ENCODE results near the gene MATN3. TPM values are rescaled to one million over a fixed set of nuclear protein-coding genes. Genes with fewer than 3 reads are reported as not detected.

Gene MATN3
- total and polyA plus RNA-seq, 2 of the 13 experiments (the other 11 are each of a cell fraction or from before 2014, with no cell fraction given), result 36.1 to 208 TPM

DNA sequence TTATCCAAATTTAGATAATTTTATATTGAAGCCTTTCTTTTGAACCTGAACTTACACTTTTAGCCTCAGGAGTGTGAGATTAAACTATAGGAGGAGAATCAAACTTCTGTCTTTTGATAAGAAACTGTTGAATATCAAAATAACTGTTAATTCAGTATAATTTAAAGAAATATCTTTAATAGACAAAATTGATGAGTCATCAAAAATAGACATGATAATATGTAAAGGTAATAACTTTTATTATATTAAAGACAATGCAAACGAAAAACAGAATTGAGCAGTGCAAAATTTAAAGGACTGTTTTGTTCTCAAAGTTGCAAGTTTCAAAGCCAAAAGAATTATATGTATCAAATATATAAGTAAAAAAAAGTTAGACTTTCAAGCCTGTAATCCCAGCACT is 20.6 kb downstream of the MATN3 start:
- Histone ChIP-seq H4K20me1 (ENCODE audit: insufficient read depth, low read length) (no peaks in the 10 kb centered on the region), H3K36me3 (replicated peaks in 1 of 2; ENCODE audit: control insufficient read depth in 1 of 2, insufficient read depth in 2 of 2, low read length in 2 of 2) (peaks cover 2 to 3% of the 10 kb centered on the region in 2 experiments; a peak in 4 of 5 replicates), H3K79me2 (ENCODE audit: insufficient read depth, low read length) (peaks cover 18% of the 10 kb centered on the region), H3K4me2 (ENCODE audit: low read depth, low read length) (no peak overlapping the region), H3K9me3 (ENCODE audit: low read length) (no peaks in the 10 kb centered on the region), H3K27me3 (ENCODE audit: control insufficient read depth in 1 of 2, insufficient read depth in 2 of 2, low read length in 2 of 2) (no peaks in the 10 kb centered on the region; a peak in 1 of 5 replicates), H3K4me3 (replicated peaks in 1 of 3; ENCODE audit: insufficient read depth in 1 of 3, low read depth in 2 of 3, low read length in 3 of 3) (no peak overlapping the region), H3K27ac (ENCODE audit: extremely low read length, insufficient read depth, low read length) (no peak overlapping the region), H3K4me1 (ENCODE audit: insufficient read depth, low read length) (peaks cover 30% of the 10 kb centered on the region), H2AFZ (ENCODE audit: low read length) (no peak overlapping the region), H3K9ac (ENCODE audit: insufficient read depth, low read depth, low read length) (no peak overlapping the region)
- intact Hi-C loops (cut with micrococcal nuclease; ENCODE audit: unreplicated experiment) (loop anchor here (2.0 kb wide), 1 partner anchor 59 kb away; the partner anchor contains the start of gene LAPTM4A), in situ Hi-C loops (cut with HindIII; ENCODE audit: extremely low pct_ligation_motif_present, low pct_unique_long_range_greater_than_20kb) (no loop called here)
- ChIA-PET CTCF (ENCODE audit: low intra/inter-chr PET ratio, low total read pairs) (no interaction called here), POLR2A (no interaction called here)
- no TSS peak for BruUV-seq (replicated peaks)
- TF ChIP-seq NFE2L2 (IDR thresholded peaks at IDR 0.05; ENCODE audit: low read length), result peak; percentile 33; the same call in 1 of the 2 replicates
- TF ChIP-seq TEAD3 (CRISPR knock-in tag; optimal IDR thresholded peaks at IDR 0.05; ENCODE audit: borderline replicate concordance), result no peak
- TF ChIP-seq MAFF (IDR thresholded peaks at IDR 0.05; ENCODE audit: low read depth, low read length), result peak; percentile 100
- peak; percentile 98 to 100 for TF ChIP-seq MAFK (conservative IDR thresholded peaks at IDR 0.05 in 1 of 2, IDR thresholded peaks at IDR 0.05 in 1 of 2; ENCODE audit: low read length in 2 of 2)
- TF ChIP-seq ZNF678 (CRISPR knock-in tag; IDR thresholded peaks at IDR 0.05), result no peak
- no peak for TF ChIP-seq ARID4A (CRISPR knock-in tag; IDR thresholded peaks at IDR 0.05; ENCODE audit: borderline replicate concordance)
- FAIRE-seq (no peak), ATAC-seq (no peak), DNase-seq (ENCODE audit: low spot score) (no peak)
- WGBS (ENCODE audit: low lambda C conversion rate), result 80% methylated on average over 1 of the region's 1 CpG

Measured in HepG2 (cell line).